GM13976 (cell line): ENCODE data around the gene CTAG1A.
"Not testable (repeated sequence)": the region's sequence is repeated elsewhere in the genome, so short reads cannot be mapped to it uniquely, and the experiment has no call there.

ENCODE experiments used
- DNase-seq: peaks from one replicate; pipeline ENCODE4 v3.0.0; 2012; ENCODE audit warnings: low spot score
- in situ Hi-C: fragments of 300-500 bp; cut with MboI; formaldehyde crosslinking; loops from one replicate; pipeline ENCODE4 v1.12.0; 2022; ENCODE audit warnings: low sequenced_read_pairs, mixed read lengths, inconsistent platforms; ENCODE audit not compliant: unreplicated experiment
- TF ChIP-seq, protein P1 (sequence below): IDR thresholded peaks from 2 replicates; pipeline ENCODE4 v1.5.1; 2012; ENCODE audit warnings: borderline replicate concordance, mild to moderate bottlenecking; ENCODE audit not compliant: insufficient read depth; ENCODE audit errors: extremely low read depth, missing control alignments, control extremely low read depth

CTAG1A gene

DNA sequence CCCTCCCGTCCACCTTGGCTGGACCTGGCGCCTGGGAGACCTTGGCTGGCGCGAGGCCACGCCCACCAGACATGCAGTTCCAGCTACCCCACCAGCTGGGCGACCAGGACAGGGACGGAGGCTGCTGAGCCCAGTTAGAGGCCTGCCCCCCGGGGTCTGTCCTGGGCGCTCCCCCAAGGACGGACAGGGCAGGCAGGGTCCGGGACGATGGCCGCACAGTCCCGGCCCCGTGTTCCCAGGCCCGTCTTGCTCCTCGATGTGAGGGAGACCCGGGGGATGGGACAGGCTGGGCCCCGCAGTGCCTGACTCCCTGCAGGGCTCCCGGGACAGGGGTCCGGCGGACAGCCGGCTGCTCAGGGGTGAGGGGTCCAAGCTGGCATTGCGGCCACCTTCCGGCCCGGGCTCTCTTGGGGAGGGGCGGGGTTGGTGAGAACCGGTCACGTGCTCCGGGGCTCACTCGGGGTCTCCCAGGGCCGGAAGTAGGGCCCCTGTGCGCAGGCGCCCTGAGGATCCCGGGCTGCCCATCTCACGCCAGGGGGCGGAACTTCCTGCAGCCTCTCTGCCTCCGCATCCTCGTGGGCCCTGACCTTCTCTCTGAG lies at the start of gene CTAG1A:
Gene CTAG1A (plus strand): TSS at position 549 of the 599 bp plus-strand sequence. CDS start 74 bp downstream, outside the sequence.
- DNase-seq = not testable (repeated sequence)
- in situ Hi-C loops = loop anchor here (25.0 kb wide), 2 partner anchors 153 to 253 kb away; partner anchors contain the start of gene SMIM9

DNA sequence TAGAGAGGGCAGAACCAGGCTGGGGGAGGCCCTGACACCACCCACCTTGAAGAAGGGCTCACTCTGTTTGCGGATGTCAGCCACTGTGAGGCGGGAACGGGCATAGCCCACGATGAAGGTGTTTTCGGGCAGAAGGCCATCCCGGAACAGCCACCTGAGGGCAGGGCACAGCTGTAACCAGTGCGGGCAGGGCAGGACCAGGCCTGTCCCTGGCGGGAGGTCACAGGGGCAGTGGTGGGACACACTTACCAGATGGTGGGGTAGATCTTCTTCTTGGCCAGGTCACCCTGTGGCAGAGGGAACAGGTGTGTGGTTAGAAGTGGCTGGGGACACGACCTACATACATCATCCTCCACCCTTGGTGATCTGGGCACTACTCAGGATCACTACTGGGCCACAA lies 49.0 kb upstream of the CTAG1A start:
- no peak for DNase-seq
- TF ChIP-seq, protein P1, sequence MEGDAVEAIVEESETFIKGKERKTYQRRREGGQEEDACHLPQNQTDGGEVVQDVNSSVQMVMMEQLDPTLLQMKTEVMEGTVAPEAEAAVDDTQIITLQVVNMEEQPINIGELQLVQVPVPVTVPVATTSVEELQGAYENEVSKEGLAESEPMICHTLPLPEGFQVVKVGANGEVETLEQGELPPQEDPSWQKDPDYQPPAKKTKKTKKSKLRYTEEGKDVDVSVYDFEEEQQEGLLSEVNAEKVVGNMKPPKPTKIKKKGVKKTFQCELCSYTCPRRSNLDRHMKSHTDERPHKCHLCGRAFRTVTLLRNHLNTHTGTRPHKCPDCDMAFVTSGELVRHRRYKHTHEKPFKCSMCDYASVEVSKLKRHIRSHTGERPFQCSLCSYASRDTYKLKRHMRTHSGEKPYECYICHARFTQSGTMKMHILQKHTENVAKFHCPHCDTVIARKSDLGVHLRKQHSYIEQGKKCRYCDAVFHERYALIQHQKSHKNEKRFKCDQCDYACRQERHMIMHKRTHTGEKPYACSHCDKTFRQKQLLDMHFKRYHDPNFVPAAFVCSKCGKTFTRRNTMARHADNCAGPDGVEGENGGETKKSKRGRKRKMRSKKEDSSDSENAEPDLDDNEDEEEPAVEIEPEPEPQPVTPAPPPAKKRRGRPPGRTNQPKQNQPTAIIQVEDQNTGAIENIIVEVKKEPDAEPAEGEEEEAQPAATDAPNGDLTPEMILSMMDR = no peak
- in situ Hi-C loops = loop anchor here (25.0 kb wide), 1 partner anchor 524 kb away; the partner anchor contains the start of gene IRAK1

DNA sequence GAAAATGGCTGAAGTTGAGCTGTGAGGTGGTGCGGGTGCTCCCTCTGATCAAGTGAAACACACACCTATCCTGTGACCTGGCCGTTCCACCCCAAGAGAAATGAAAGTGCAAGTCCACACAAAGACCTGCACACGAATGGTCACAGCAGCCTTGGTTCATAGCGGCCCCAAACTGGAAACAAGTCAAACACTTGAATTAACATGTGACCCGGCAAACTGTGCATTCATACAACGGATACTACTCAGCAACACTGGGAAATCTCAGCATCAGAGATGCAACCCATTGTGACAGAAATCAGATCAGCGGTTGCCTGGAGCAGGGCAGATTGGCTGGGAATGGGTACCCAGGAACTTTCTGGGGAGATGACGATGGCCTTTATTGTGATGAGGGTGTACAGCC lies 45.9 kb upstream of the CTAG1A start:
- in situ Hi-C loops = loop anchor here (25.0 kb wide), 1 partner anchor 527 kb away; the partner anchor contains the start of gene IRAK1
- TF ChIP-seq, protein P1 = no peak
- DNase-seq = no peak

DNA sequence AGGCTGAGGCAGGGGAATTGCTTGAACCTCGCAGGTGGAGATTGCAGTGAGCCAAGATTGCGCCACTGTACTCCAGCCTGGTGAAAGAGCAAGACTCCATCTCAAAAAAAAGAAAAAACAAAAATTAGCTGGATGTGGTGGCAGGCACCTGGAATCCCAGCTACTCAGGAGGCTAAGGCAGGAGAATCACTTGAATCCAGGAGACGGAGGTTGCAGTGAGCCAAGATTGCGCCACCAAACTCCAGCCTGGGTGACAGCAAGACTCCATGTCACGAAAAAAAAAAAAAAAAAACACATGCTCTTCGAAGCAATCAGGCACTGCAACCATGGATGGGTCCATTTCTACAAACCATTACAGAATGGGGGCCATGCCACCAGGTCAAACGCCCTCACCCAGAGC lies 44.6 kb upstream of the CTAG1A start:
- DNase-seq = not testable (repeated sequence)
- in situ Hi-C loops = loop anchor here (25.0 kb wide), 1 partner anchor 528 kb away; the partner anchor contains the start of gene IRAK1

DNA sequence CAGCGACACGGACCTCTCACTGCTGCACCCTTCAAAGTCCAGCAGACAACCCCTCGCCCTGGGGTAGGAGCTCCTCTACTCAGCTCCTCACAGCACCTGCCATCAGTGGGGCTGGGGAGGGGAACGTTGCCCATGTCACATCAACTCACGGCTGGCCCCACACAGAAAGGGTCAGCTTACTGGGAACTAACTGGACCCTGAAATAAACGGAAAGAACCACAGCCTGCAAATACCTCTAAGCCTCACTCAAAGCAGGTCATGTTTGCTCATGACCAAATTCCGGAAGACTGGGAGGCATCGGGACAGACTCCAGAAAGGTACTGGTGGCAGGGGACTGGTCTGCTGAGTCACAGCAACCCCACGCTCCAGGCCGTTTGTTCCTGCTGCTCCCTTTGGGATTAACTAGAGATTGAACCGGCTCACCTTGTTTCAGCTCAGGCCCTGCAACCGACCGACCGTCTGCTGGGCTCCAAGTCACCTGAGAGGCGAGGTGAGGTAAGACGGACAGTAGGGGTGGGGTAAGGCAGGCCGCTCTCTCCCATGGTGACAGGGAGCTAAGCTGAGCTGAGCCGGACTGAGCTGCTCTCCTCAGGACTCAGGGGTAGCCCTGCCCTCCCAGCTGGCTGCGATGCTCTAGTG lies 43.9 kb upstream of the CTAG1A start:
- TF ChIP-seq, protein P1 = no peak
- DNase-seq = no peak
- in situ Hi-C loops = loop anchor here (25.0 kb wide), 1 partner anchor 529 kb away; the partner anchor contains the start of gene IRAK1

DNA sequence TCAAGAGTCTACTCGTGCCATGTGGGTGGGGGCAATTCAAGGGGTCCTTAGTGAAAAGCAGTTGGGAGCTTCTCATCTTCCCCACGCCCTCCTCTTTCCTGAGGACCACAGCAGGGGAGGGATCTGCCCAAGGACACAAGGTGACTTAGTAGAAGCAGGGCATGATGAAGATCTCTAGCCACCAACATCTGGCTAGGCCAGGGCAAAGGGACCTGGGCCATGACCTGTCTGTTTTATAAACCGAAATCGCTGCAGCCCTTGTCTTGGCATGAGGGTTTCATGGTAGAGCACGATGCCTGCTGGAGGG lies 43.4 kb upstream of the CTAG1A start:
- in situ Hi-C loops = loop anchor here (25.0 kb wide), 1 partner anchor 529 kb away; the partner anchor contains the start of gene IRAK1
- DNase-seq = no peak
- TF ChIP-seq, protein P1 = no peak

DNA sequence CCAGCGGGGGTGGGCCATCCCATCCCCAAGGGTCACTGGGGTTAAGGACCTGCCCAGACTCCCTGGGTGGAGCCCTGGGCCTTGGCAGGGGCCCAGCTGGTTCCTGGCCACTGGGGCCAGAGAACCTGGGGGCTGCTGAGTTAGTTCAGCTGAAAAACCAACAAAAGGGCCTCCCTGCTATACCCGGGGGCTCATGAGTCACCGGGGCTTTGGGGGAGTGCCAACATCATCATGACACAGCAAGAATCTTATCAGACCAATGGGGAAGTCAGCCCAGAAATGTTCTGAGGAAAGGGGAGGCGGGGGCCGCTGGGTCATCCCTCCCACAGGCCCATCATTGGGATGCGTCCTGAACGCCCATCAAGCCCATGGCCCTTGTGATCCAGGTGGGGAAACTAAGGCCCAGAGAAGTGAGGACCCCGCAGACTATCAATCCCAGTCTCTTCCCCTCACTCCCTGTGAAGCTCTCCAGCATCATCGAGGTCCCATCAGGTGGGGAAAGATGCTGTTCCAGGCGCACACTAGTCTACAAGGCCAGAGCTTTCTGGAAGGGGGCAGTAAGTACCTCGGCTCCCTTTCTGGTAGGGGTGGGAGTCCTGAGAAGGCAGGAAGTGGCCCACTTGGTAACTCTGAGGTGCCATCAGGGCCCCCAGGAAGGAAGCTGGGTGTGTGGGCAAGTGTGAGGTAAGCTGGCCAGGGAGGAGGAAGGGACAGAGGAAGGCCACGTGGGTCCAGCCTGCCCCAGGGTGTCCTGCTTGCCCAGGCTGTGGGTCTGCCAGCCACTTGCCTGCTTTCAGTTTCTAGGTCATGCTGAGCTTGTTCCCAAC lies 42.8 kb upstream of the CTAG1A start:
- TF ChIP-seq, protein P1 = no peak
- no peak for DNase-seq
- in situ Hi-C loops = loop anchor here (25.0 kb wide), 1 partner anchor 530 kb away; the partner anchor contains the start of gene IRAK1
